ENCODE measurements around the gene CALN1. TPM values are rescaled to one million over a fixed set of nuclear protein-coding genes. Genes with fewer than 3 reads are reported as not detected.

Gene CALN1
- polyA plus RNA-seq, 4 donors, result under 0.01 to 0.07 (median 0.06) TPM; not detected in 1

GRCh38 chr7:72062666-72063065 lies 349.5 kb downstream of the CALN1 start:
- WGBS, 3 donors, result 52 to 59% (median 59%) methylated on average over 1 of the region's 1 CpG
- no peaks in the 10 kb centered on the region for H3K9me3 ChIP-seq (ENCODE audit: control insufficient read depth in 2 of 2, insufficient read depth in 1 of 2, low read depth in 1 of 2, low read length in 1 of 2)
- no peaks in the 10 kb centered on the region for H3K4me1 ChIP-seq (ENCODE audit: control insufficient read depth in 3 of 3, insufficient read depth in 2 of 3, low read depth in 1 of 3, low read length in 2 of 3)
- DNase-seq, result no peak
- H3K27me3 ChIP-seq (ENCODE audit: control insufficient read depth in 3 of 3, insufficient read depth in 3 of 3, low read length in 3 of 3), result no peaks in the 10 kb centered on the region
- no peak overlapping the region for H3K27ac ChIP-seq (ENCODE audit: low read depth in 1 of 3, low read length in 2 of 3)
- no peaks in the 10 kb centered on the region for H3K36me3 ChIP-seq (ENCODE audit: control insufficient read depth in 3 of 3, insufficient read depth in 2 of 3, low read depth in 1 of 3, low read length in 3 of 3)
- no peak for FAIRE-seq
- no peak overlapping the region for H3K4me3 ChIP-seq (ENCODE audit: low read depth in 1 of 3, low read length in 3 of 3)

DNA sequence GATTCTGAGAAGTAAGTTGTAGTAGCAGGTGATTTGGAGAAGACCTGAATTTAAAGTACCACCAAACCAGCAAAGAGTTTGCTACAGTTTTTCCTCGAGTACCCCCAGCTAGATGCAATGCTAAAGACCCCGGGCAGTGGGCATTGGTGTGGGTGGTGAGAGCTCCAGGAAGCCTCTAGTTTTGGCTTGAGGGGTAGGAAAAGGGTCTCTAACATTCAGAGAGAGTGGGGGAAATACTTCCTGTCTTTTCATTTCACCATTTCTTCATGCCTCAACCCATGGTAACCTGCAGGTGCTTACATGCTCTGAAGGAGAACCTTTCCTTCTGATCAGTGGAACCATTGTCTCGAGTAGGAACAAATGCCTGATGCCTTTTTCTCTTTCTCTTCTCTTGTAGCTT lies 352.2 kb downstream of the CALN1 start:
- WGBS, 3 donors, result 43 to 79% (median 50%) methylated on average over 3 of the region's 3 CpGs
- H3K4me3 ChIP-seq (ENCODE audit: low read depth in 1 of 3, low read length in 3 of 3), result no peak overlapping the region
- no peaks in the 10 kb centered on the region for H3K27me3 ChIP-seq (ENCODE audit: control insufficient read depth in 3 of 3, insufficient read depth in 3 of 3, low read length in 3 of 3)
- no peaks in the 10 kb centered on the region for H3K36me3 ChIP-seq (ENCODE audit: control insufficient read depth in 3 of 3, insufficient read depth in 2 of 3, low read depth in 1 of 3, low read length in 3 of 3)
- DNase-seq (no peak), FAIRE-seq (no peak)
- no peaks in the 10 kb centered on the region for H3K9me3 ChIP-seq (ENCODE audit: control insufficient read depth in 2 of 2, insufficient read depth in 1 of 2, low read depth in 1 of 2, low read length in 1 of 2)
- H3K4me1 ChIP-seq (ENCODE audit: control insufficient read depth in 3 of 3, insufficient read depth in 2 of 3, low read depth in 1 of 3, low read length in 2 of 3), result no peaks in the 10 kb centered on the region
- no peak overlapping the region for H3K27ac ChIP-seq (ENCODE audit: low read depth in 1 of 3, low read length in 2 of 3)

DNA sequence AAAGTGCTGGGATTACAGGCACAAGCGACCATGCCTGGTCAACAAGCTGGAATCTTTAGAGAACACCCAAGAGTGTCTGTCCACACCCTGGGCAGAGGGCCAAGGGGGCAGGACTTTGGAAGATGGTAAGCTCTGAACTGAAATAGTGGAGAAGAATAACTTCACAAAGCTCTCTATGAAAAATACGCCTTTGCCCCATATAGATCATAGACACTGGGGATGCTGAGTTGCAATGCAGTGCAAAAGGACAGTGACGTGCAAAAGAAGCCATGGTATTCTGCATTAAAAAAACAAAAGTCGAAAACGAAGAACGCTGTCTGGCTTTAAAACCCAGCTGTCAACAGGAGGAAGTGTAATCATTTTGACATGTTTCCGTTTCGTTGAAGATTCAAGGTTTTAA lies 353.6 kb downstream of the CALN1 start:
- WGBS, 3 donors, result 57 to 78% (median 62%) methylated on average over 8 of the region's 8 CpGs
- no peaks in the 10 kb centered on the region for H3K4me1 ChIP-seq (ENCODE audit: control insufficient read depth in 3 of 3, insufficient read depth in 2 of 3, low read depth in 1 of 3, low read length in 2 of 3)
- no peaks in the 10 kb centered on the region for H3K9me3 ChIP-seq (ENCODE audit: control insufficient read depth in 2 of 2, insufficient read depth in 1 of 2, low read depth in 1 of 2, low read length in 1 of 2)
- FAIRE-seq, result no peak
- no peak overlapping the region for H3K27ac ChIP-seq (ENCODE audit: low read depth in 1 of 3, low read length in 2 of 3)
- DNase-seq, result no peak
- no peaks in the 10 kb centered on the region for H3K36me3 ChIP-seq (ENCODE audit: control insufficient read depth in 3 of 3, insufficient read depth in 2 of 3, low read depth in 1 of 3, low read length in 3 of 3)
- no peaks in the 10 kb centered on the region for H3K27me3 ChIP-seq (ENCODE audit: control insufficient read depth in 3 of 3, insufficient read depth in 3 of 3, low read length in 3 of 3)
- no peak overlapping the region for H3K4me3 ChIP-seq (ENCODE audit: low read depth in 1 of 3, low read length in 3 of 3)

- no peak overlapping the region for H3K27ac ChIP-seq (ENCODE audit: low read depth in 1 of 3, low read length in 2 of 3)
- no peak for FAIRE-seq
- H3K4me3 ChIP-seq (ENCODE audit: low read depth in 1 of 3, low read length in 3 of 3), result no peak overlapping the region
- no peaks in the 10 kb centered on the region for H3K9me3 ChIP-seq (ENCODE audit: control insufficient read depth in 2 of 2, insufficient read depth in 1 of 2, low read depth in 1 of 2, low read length in 1 of 2)
- no peaks in the 10 kb centered on the region for H3K36me3 ChIP-seq (ENCODE audit: control insufficient read depth in 3 of 3, insufficient read depth in 2 of 3, low read depth in 1 of 3, low read length in 3 of 3)
- H3K4me1 ChIP-seq (ENCODE audit: control insufficient read depth in 3 of 3, insufficient read depth in 2 of 3, low read depth in 1 of 3, low read length in 2 of 3), result no peaks in the 10 kb centered on the region
- no peak for DNase-seq
- WGBS, 3 donors, result 63 to 74% (median 69%) methylated on average over 11 of the region's 11 CpGs
- H3K27me3 ChIP-seq (ENCODE audit: control insufficient read depth in 3 of 3, insufficient read depth in 3 of 3, low read length in 3 of 3), result no peaks in the 10 kb centered on the region
Measured at GRCh38 chr7:72057796-72058195, 354.3 kb downstream of the CALN1 start.

- Histone ChIP-seq H3K9me3 (ENCODE audit: control insufficient read depth in 2 of 2, insufficient read depth in 1 of 2, low read depth in 1 of 2, low read length in 1 of 2) (no peaks in the 10 kb centered on the region), H3K36me3 (ENCODE audit: control insufficient read depth in 3 of 3, insufficient read depth in 2 of 3, low read depth in 1 of 3, low read length in 3 of 3) (no peaks in the 10 kb centered on the region), H3K4me1 (ENCODE audit: control insufficient read depth in 3 of 3, insufficient read depth in 2 of 3, low read depth in 1 of 3, low read length in 2 of 3) (no peaks in the 10 kb centered on the region), H3K4me3 (ENCODE audit: low read depth in 1 of 3, low read length in 3 of 3) (no peak overlapping the region), H3K27me3 (ENCODE audit: control insufficient read depth in 3 of 3, insufficient read depth in 3 of 3, low read length in 3 of 3) (no peaks in the 10 kb centered on the region), H3K27ac (ENCODE audit: low read depth in 1 of 3, low read length in 2 of 3) (no peak overlapping the region)
- 83 to 94% (median 92%) methylated on average over 2 of the region's 2 CpGs for WGBS, 3 donors
- DNase-seq (no peak), FAIRE-seq (no peak)
Measured at GRCh38 chr7:72057231-72057630, 354.9 kb downstream of the CALN1 start.

DNA sequence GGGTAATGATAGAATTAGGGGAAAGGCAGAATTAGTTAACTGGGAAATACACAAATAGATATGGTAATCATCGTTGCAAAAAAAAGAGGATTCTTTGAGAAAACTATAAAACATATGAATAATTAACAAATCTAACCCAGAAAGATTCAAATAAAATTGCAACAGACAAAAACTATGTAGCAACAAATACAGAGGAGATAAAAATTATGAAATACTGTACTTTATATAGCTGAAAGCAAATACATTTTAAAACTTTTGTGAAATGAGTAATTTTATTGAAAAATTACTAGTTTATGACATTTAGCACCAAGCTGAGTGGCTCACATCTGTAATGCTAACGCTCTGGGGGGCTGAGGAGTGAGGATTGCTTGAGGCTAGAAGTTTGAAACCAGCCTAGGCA lies 356.7 kb downstream of the CALN1 start:
- Histone ChIP-seq H3K27me3 (ENCODE audit: control insufficient read depth in 3 of 3, insufficient read depth in 3 of 3, low read length in 3 of 3) (no peaks in the 10 kb centered on the region), H3K9me3 (ENCODE audit: control insufficient read depth in 2 of 2, insufficient read depth in 1 of 2, low read depth in 1 of 2, low read length in 1 of 2) (no peaks in the 10 kb centered on the region), H3K36me3 (ENCODE audit: control insufficient read depth in 3 of 3, insufficient read depth in 2 of 3, low read depth in 1 of 3, low read length in 3 of 3) (no peaks in the 10 kb centered on the region), H3K27ac (ENCODE audit: low read depth in 1 of 3, low read length in 2 of 3) (no peak overlapping the region), H3K4me3 (ENCODE audit: low read depth in 1 of 3, low read length in 3 of 3) (no peak overlapping the region), H3K4me1 (ENCODE audit: control insufficient read depth in 3 of 3, insufficient read depth in 2 of 3, low read depth in 1 of 3, low read length in 2 of 3) (no peaks in the 10 kb centered on the region)
- DNase-seq (no peak), FAIRE-seq (no peak)
- 56 to 75% (median 63%) methylated on average over 2 of the region's 2 CpGs for WGBS, 3 donors

- H3K36me3 ChIP-seq (ENCODE audit: control insufficient read depth in 3 of 3, insufficient read depth in 2 of 3, low read depth in 1 of 3, low read length in 3 of 3), result no peaks in the 10 kb centered on the region
- H3K4me1 ChIP-seq (ENCODE audit: control insufficient read depth in 3 of 3, insufficient read depth in 2 of 3, low read depth in 1 of 3, low read length in 2 of 3), result no peaks in the 10 kb centered on the region
- H3K9me3 ChIP-seq (ENCODE audit: control insufficient read depth in 2 of 2, insufficient read depth in 1 of 2, low read depth in 1 of 2, low read length in 1 of 2), result no peaks in the 10 kb centered on the region
- WGBS, 3 donors, result 86 to 92% (median 87%) methylated on average over 4 of the region's 4 CpGs
- H3K4me3 ChIP-seq (ENCODE audit: low read depth in 1 of 3, low read length in 3 of 3), result no peak overlapping the region
- FAIRE-seq, result no peak
- no peaks in the 10 kb centered on the region for H3K27me3 ChIP-seq (ENCODE audit: control insufficient read depth in 3 of 3, insufficient read depth in 3 of 3, low read length in 3 of 3)
- no peak for DNase-seq
- H3K27ac ChIP-seq (ENCODE audit: low read depth in 1 of 3, low read length in 2 of 3), result no peak overlapping the region
Measured at GRCh38 chr7:72053292-72053691, 358.8 kb downstream of the CALN1 start.

- no peaks in the 10 kb centered on the region for H3K4me1 ChIP-seq (ENCODE audit: control insufficient read depth in 3 of 3, insufficient read depth in 2 of 3, low read depth in 1 of 3, low read length in 2 of 3)
- no peaks in the 10 kb centered on the region for H3K36me3 ChIP-seq (ENCODE audit: control insufficient read depth in 3 of 3, insufficient read depth in 2 of 3, low read depth in 1 of 3, low read length in 3 of 3)
- no peak overlapping the region for H3K4me3 ChIP-seq (ENCODE audit: low read depth in 1 of 3, low read length in 3 of 3)
- DNase-seq (no peak), FAIRE-seq (no peak)
- H3K27ac ChIP-seq (ENCODE audit: low read depth in 1 of 3, low read length in 2 of 3), result no peak overlapping the region
- no peaks in the 10 kb centered on the region for H3K9me3 ChIP-seq (ENCODE audit: control insufficient read depth in 2 of 2, insufficient read depth in 1 of 2, low read depth in 1 of 2, low read length in 1 of 2)
- no peaks in the 10 kb centered on the region for H3K27me3 ChIP-seq (ENCODE audit: control insufficient read depth in 3 of 3, insufficient read depth in 3 of 3, low read length in 3 of 3)
Measured at GRCh38 chr7:72048420-72048819, 363.7 kb downstream of the CALN1 start.

GRCh38 chr7:72042855-72043254 lies 369.3 kb downstream of the CALN1 start:
- H3K36me3 ChIP-seq (ENCODE audit: control insufficient read depth in 3 of 3, insufficient read depth in 2 of 3, low read depth in 1 of 3, low read length in 3 of 3), result no peaks in the 10 kb centered on the region
- H3K4me1 ChIP-seq (ENCODE audit: control insufficient read depth in 3 of 3, insufficient read depth in 2 of 3, low read depth in 1 of 3, low read length in 2 of 3), result no peaks in the 10 kb centered on the region
- H3K9me3 ChIP-seq (ENCODE audit: control insufficient read depth in 2 of 2, insufficient read depth in 1 of 2, low read depth in 1 of 2, low read length in 1 of 2), result peaks cover 0 to 5% of the 10 kb centered on the region in 2 donors
- DNase-seq (no peak), FAIRE-seq (no peak)
- no peaks in the 10 kb centered on the region for H3K27me3 ChIP-seq (ENCODE audit: control insufficient read depth in 3 of 3, insufficient read depth in 3 of 3, low read length in 3 of 3)
- no peak overlapping the region for H3K4me3 ChIP-seq (ENCODE audit: low read depth in 1 of 3, low read length in 3 of 3)
- H3K27ac ChIP-seq (ENCODE audit: low read depth in 1 of 3, low read length in 2 of 3), result no peak overlapping the region
- WGBS, 3 donors, result 38 to 52% (median 47%) methylated on average over 3 of the region's 3 CpGs
